AG09319 (cell line): ENCODE measurements around the gene PHF13.

Source experiments
- DNase-seq: peaks from one replicate; pipeline ENCODE4 v3.0.0-alpha.2; 2010; ENCODE audit warnings: low read depth; ENCODE audit errors: extremely low read depth
- CTCF ChIP-seq: IDR thresholded peaks from 2 replicates; pipeline ENCODE4 v1.5.1; 2011; ENCODE audit warnings: low read depth, mild to moderate bottlenecking, inconsistent platforms, low read length, moderate library complexity

Gene PHF13

GRCh38 chr1:6622396-6623152, 9.0 kb downstream of the PHF13 start:
- no peak for TF ChIP-seq CTCF
- no peak for DNase-seq

DNA sequence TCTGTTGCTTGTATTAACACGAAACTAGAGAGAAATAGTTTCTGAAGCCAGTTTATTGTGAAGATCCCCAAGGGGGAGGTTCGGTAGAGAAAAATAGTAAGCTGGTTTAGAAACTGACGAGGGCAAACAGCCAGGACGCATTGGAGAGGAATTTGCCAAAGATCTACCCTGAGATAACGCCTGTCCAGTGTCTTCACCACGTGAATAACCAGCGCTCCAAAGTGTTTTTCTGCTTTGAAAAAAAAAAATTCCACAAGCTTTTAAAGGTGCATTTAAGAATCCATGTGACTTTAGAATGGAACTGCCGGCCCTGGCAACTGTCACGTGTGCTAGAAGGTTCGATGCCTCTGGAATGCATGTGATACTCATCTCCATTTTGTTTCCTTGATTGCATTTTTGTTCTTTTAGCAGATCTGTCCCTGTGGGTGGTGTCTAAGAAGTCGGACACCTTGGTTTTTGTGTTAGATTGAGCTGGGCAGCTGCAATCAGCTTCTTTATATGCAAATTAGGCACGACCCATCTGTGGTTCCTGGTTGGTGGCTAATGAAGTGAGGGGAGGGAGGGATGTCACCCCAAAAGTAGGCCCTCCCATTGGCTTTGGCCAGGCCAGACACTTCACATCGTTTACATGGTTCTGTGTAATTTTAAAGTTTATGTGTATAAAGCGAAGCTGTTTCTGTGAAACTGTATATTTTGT, 9.9 kb downstream of the PHF13 start:
- TF ChIP-seq CTCF = no peak
- no peak for DNase-seq

- DNase-seq = no peak
- no peak for TF ChIP-seq CTCF
Observed at GRCh38 chr1:6624710-6625583, 11.4 kb downstream of the PHF13 start, which contains the start of gene THAP3. Gene THAP3, plus strand, starts transcription at chr1:6624868. Its CDS starts 351 bp downstream, at chr1:6625219.

- DNase-seq = no peak
- no peak for TF ChIP-seq CTCF
Observed at GRCh38 chr1:6625584-6626149, 12.1 kb downstream of the PHF13 start.

DNA sequence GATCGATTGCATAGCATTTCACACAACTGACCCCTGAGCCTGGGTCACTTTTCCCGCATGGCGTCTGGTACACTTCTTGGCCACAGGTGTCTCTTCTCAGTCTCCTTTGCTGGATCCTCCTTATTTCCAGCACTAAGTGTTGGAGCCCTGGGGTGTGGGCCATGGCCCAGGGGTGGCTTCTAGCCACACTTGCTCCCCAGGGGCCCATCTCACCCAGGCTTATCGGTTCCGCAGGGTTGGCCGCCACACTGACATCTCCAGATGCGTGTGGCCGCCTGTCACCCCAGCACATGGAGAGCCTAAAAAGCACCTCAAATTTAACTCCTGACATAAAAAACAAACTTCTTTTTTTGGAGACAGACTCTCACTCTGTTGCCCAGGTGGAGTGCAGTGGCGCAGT, 13.5 kb downstream of the PHF13 start:
- no peak for TF ChIP-seq CTCF

DNA sequence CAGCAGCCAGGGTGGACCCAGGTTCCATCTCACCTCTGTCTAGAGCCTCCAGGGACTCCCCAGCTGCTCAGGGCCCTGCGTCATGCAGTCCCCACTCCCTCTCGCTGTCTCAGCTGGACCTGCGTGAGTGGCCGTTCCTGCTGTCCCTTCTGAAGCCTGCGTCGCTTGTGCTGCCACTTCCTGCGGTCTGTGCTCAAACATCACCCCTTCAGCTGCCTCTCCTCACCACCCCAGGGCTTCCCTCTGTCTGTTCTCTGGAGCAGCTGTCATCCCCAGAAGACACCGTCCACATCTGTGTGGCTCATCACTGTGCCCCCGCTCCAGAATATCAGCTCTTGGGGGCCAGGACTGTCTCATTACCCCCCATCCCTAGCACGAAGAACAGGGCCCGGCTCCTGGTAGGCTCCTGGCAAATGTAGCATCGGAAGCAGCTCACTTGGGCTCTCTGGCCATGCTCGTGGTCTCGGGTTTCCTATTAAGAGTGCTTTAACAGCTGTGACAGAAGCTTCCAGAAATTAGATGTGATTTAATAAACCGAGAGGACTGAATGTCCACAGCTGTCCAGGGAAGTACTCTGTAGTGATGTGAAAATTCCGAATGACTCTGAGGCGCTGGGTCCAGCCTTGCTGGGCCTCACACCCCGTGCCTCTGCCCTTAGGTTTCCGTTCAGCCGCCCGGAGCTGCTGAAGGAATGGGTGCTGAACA, 14.5 kb downstream of the PHF13 start:
- no peak for TF ChIP-seq CTCF
- DNase-seq = no peak

More for the DNA sequence above, 13.5 kb downstream of the PHF13 start:
- DNase-seq = no peak
